HCT116 (cell line): Measurements from ENCODE around the gene MCRS1. TPM values are rescaled to one million over a fixed set of nuclear protein-coding genes. Genes with fewer than 3 reads are reported as not detected.
A peak's percentile ranks its signal among the peaks of the same experiment; 100 is the strongest.

ENCODE experiments used
- ATAC-seq: fragments of 200-7000 bp; cut with Tn5 transposase; 2 replicates; pipeline ENCODE4 v1.9.1; 2020; ENCODE audit warnings: mild to moderate bottlenecking, moderate library complexity
- BruUV-seq: library from RNA; stranded (reverse); fragments of 400-500 nt; replicated peaks from 2 replicates; lab custom pipeline; 2021; lab: Mats Ljungman, UMichigan
- CTCF ChIA-PET: fragments of 300-600 bp; sonication (Branson Sonifier 250); formaldehyde crosslinking; loops from one replicate; lab custom pipeline; 2021; ENCODE audit warnings: antibody characterized with exemption; lab: Charles Lee
- POLR2A ChIA-PET: fragments of 300-600, 350-600 bp; sonication (Branson Sonifier 250); formaldehyde crosslinking; loops from one replicate; lab custom pipeline; 2021; ENCODE audit warnings: antibody characterized with exemption; lab: Charles Lee
- RAD21 ChIA-PET, 2 experiments: fragments of 300-600 bp; sonication (Branson Sonifier 250); formaldehyde crosslinking; loops; one replicate each; lab custom pipeline; 2023; ENCODE audit warnings: low total read pairs in 2 of 2; ENCODE audit not compliant: uncharacterized antibody in 2 of 2, unreplicated experiment in 2 of 2, low non-redundant PET in 1 of 2; lab: Charles Lee
- DNase-seq: peaks from one replicate; pipeline ENCODE4 v3.0.0-alpha.2; 2010; ENCODE audit warnings: low read depth, low spot score
- H2AFZ ChIP-seq: fragments of 200-600 bp; shearing (Covaris generic), sonication (generic); 2 replicates; pipeline ENCODE4 v1.6.1; 2017; ENCODE audit warnings: low read depth, mixed run types, mixed read lengths, antibody characterized with exemption, low read length; ENCODE audit not compliant: poor library complexity, severe bottlenecking
- H3K27ac ChIP-seq: 2 replicates; pipeline ENCODE4 v1.5.1; 2012; ENCODE audit warnings: low read depth, low read length
- H3K27me3 ChIP-seq: fragments of 200-600 bp; sonication (generic); 2 replicates; pipeline ENCODE4 v1.6.1; 2016; ENCODE audit warnings: mixed run types, low read length, mixed read lengths; ENCODE audit not compliant: insufficient read depth
- H3K36me3 ChIP-seq, 2 experiments: fragments of 200-500 bp in 1 of 2; fragments of 200-600 bp in 1 of 2; sonication (Bioruptor generic) in 1 of 2; sonication (generic) in 1 of 2; 2 replicates each; pipeline versions ENCODE4 v1.5.1 to v1.6.1; 2014 to 2016; ENCODE audit warnings: low read length in 2 of 2, inconsistent platforms in 1 of 2, mixed read lengths in 1 of 2, mixed run types in 1 of 2; ENCODE audit not compliant: insufficient read depth in 2 of 2, control insufficient read depth in 1 of 2
- H3K4me1 ChIP-seq, 2 experiments: fragments of 200-600 bp in 1 of 2; sonication (generic) in 1 of 2; 2 replicates each; pipeline versions ENCODE4 v1.5.1 to v1.6.1; 2012 to 2017; ENCODE audit warnings: low read length in 2 of 2, inconsistent platforms in 1 of 2, mild to moderate bottlenecking in 1 of 2, mixed read lengths in 1 of 2, mixed run types in 1 of 2, moderate library complexity in 1 of 2; ENCODE audit not compliant: insufficient read depth in 2 of 2, control insufficient read depth in 1 of 2
- H3K4me2 ChIP-seq: fragments of 200-600 bp; sonication (generic); 2 replicates; pipeline ENCODE4 v1.6.1; 2017; ENCODE audit warnings: mixed run types, low read length, mixed read lengths
- H3K4me3 ChIP-seq, 2 experiments: fragments of 200-600 bp in 1 of 2; sonication (generic) in 1 of 2; replicated peaks in 1 of 2; 2 replicates each; pipeline ENCODE4 v1.5.1; 2011 to 2016; ENCODE audit warnings: low read length in 2 of 2, control low read depth in 1 of 2, low read depth in 1 of 2, mild to moderate bottlenecking in 1 of 2, mixed read lengths in 1 of 2, mixed run types in 1 of 2
- H3K79me2 ChIP-seq: fragments of 200-600 bp; sonication (generic); 2 replicates; pipeline ENCODE4 v1.6.1; 2017; ENCODE audit warnings: mild to moderate bottlenecking, mixed run types, low read length, moderate library complexity, mixed read lengths; ENCODE audit not compliant: insufficient read depth
- H3K9ac ChIP-seq: fragments of 200-600 bp; sonication (generic); 2 replicates; pipeline ENCODE4 v1.6.1; 2016; ENCODE audit warnings: low read length, mixed read lengths
- H3K9me2 ChIP-seq: fragments of 200-600 bp; sonication (generic), shearing (Covaris generic); 2 replicates; pipeline ENCODE4 v1.6.1; 2017; ENCODE audit warnings: mixed run types, mild to moderate bottlenecking, moderate library complexity; ENCODE audit not compliant: insufficient read depth
- H3K9me3 ChIP-seq, 2 experiments: fragments of 200-500 bp in 1 of 2; fragments of 200-600 bp in 1 of 2; sonication (Bioruptor generic) in 1 of 2; sonication (generic) in 1 of 2; 2 replicates each; pipeline ENCODE4 v1.6.1; 2014 to 2017; ENCODE audit warnings: low read length in 2 of 2, mixed read lengths in 2 of 2, inconsistent platforms in 1 of 2, low read depth in 1 of 2, mild to moderate bottlenecking in 1 of 2, mixed run types in 1 of 2, moderate library complexity in 1 of 2; ENCODE audit not compliant: control insufficient read depth in 1 of 2, insufficient read depth in 1 of 2
- H4K20me1 ChIP-seq: fragments of 200-600 bp; sonication (generic), shearing (Covaris generic); 2 replicates; pipeline ENCODE4 v1.6.1; 2017; ENCODE audit warnings: mixed run types, mild to moderate bottlenecking, moderate library complexity; ENCODE audit not compliant: insufficient read depth
- CBX3 ChIP-seq: IDR thresholded peaks from 2 replicates; pipeline ENCODE4 v1.6.1; 2012; ENCODE audit warnings: low read depth
- CEBPB ChIP-seq: IDR thresholded peaks from 2 replicates; pipeline ENCODE4 v1.6.1; 2012; ENCODE audit warnings: low read depth
- ELF1 ChIP-seq: IDR thresholded peaks from 2 replicates; pipeline ENCODE4 v1.6.1; 2012; ENCODE audit warnings: low read depth, borderline replicate concordance
- EZH2 ChIP-seq: fragments of 200-600 bp; sonication (generic); IDR thresholded peaks from 2 replicates; pipeline ENCODE4 v1.6.1; 2017; ENCODE audit warnings: antibody characterized with exemption, mixed run types
- EZH2phosphoT487 ChIP-seq: fragments of 200-600 bp; IDR thresholded peaks from 2 replicates; pipeline ENCODE4 v1.6.1; 2018; ENCODE audit warnings: antibody characterized with exemption, borderline replicate concordance
- FOSL1 ChIP-seq: IDR thresholded peaks from 2 replicates; pipeline ENCODE4 v1.6.1; 2012; ENCODE audit warnings: low read depth
- POLR2AphosphoS5 ChIP-seq: IDR thresholded peaks from 2 replicates; pipeline ENCODE4 v1.6.1; 2011; ENCODE audit warnings: mild to moderate bottlenecking, low read depth, low read length, moderate library complexity
- SRF ChIP-seq: IDR thresholded peaks from 2 replicates; pipeline ENCODE4 v1.6.1; 2012; ENCODE audit warnings: low read depth
- ZFX ChIP-seq: fragments of 450-650 bp; IDR thresholded peaks from 2 replicates; pipeline ENCODE4 v1.6.1; 2017
- ZNF274 ChIP-seq: fragments of 200-500 bp; sonication (Bioruptor generic); IDR thresholded peaks from 2 replicates; pipeline ENCODE4 v1.6.1; 2014; ENCODE audit warnings: mild to moderate bottlenecking, low read depth, low read length, inconsistent platforms
- intact Hi-C: fragments of 100-400 bp; cut with micrococcal nuclease; formaldehyde crosslinking; loops from 2 replicates; pipeline ENCODE4 v1.10.0; 2022
- total RNA-seq: library from RNA; stranded (reverse); gene quantifications from one replicate; pipeline ENCODE4 v1.2.1, GENCODE V29; 2021; ENCODE audit not compliant: unreplicated experiment
- TF ChIP-seq, protein P1 (sequence below): IDR thresholded peaks from 2 replicates; pipeline ENCODE4 v1.6.1; 2012
- TF ChIP-seq, protein P2 (sequence below), 3 experiments: fragments of 200-600 bp in 1 of 3; sonication (generic) in 1 of 3; IDR thresholded peaks in 2 of 3; conservative IDR thresholded peaks in 1 of 3; 2 replicates each; pipeline ENCODE4 v1.5.1; 2012 to 2017; ENCODE audit warnings: low read depth in 2 of 3, low read length in 2 of 3, antibody characterized with exemption in 1 of 3, borderline replicate concordance in 1 of 3, control low read depth in 1 of 3, mild to moderate bottlenecking in 1 of 3, mixed read lengths in 1 of 3, mixed run types in 1 of 3, moderate library complexity in 1 of 3; ENCODE audit not compliant: insufficient read depth in 1 of 3
- TF ChIP-seq, protein P3 (sequence below): IDR thresholded peaks from 2 replicates; pipeline ENCODE4 v1.6.1; 2012; ENCODE audit warnings: low read depth

The MCRS1 gene
- total RNA-seq, 1 experiment from 2014 or later = 91.9 TPM

DNA sequence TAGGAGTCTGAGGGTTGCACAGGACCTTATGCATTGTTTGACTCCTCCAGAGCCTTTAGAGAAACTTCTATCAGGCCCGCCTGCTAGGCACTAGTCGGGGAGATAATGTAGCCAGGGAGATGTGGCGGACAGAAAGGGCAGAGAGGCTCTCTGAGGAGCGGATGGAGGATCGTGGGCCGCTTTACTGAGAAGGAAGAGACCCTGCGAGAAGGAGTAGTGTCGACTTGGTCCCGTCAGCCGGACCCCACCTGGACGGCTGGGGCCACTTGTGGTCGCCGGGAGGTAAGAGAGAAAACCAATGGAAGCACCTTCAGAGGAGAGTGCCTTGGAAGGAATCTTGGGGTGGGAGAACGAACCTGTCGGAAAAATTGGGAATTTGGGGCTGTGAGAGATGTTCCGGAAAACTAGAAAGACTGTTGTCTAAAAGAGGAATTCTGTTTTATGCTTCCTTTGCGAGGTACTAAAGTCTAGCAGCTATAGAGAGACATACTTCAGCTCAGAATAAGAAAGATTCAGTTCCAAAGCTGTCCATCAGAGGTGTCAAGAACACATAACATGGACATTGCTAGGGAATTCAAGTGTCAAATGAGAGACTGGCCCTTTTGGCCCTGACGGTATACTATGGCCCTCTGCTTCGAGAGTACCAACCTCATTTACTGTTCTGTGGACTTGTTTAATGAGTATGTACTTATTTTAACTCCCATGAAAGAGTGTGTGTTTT lies 660 bp upstream of the MCRS1 start:
- ATAC-seq = peak; percentile 52
- peaks cover 67% of the 10 kb centered on the region for H3K79me2 ChIP-seq
- H3K4me1 ChIP-seq = peaks cover 8 to 15% of the 10 kb centered on the region in 2 experiments; a peak in 3 of 4 replicates
- H3K4me3 ChIP-seq = peak overlapping the region; percentile 98 to 100
- RAD21 ChIA-PET = interaction anchor here (0.6 to 0.7 kb wide), 2 partner anchors 85 to 211 kb away, joined by 4 to 7 read pairs; no protein-coding TSS in a partner anchor
- H3K27ac ChIP-seq = peak overlapping the region; percentile 67
- no peaks in the 10 kb centered on the region for H3K27me3 ChIP-seq
- TF ChIP-seq SRF = no peak
- POLR2A ChIA-PET = no interaction called here
- no peaks in the 10 kb centered on the region for H3K9me2 ChIP-seq
- H3K4me2 ChIP-seq = peak overlapping the region; percentile 81
- H4K20me1 ChIP-seq = no peaks in the 10 kb centered on the region
- peaks cover 4 to 20% of the 10 kb centered on the region in 2 experiments; a peak in 3 of 4 replicates for H3K36me3 ChIP-seq
- H2AFZ ChIP-seq = peak overlapping the region; percentile 13
- no peaks in the 10 kb centered on the region for H3K9me3 ChIP-seq
- DNase-seq = peak; percentile 13
- CTCF ChIA-PET = interaction anchor here (3.2 kb wide), 1 partner anchor 12 kb away, joined by 15 read pairs; no protein-coding TSS in a partner anchor
- TSS peak; percentile 69 for BruUV-seq
- H3K9ac ChIP-seq = peak overlapping the region; percentile 95
- intact Hi-C loops = loop anchor here (5.0 kb wide), 1 partner anchor 211 kb away; no protein-coding TSS in a partner anchor

DNA sequence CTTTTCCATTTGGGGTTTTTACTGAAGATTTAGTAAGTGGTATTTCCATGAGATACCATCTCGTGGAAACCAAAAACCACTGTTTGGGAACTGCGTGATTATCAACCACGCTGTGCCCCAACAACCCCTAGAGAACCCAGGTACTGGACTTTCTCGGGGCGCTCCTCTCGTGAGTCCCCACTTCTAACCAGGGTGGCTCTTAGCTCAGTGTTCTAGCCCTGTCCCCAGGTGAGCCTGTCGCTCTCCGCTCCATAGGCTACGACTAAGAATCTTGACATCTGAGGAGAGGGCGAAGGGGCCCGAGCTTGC lies 686 bp downstream of the MCRS1 start:
- H3K27ac ChIP-seq = peak overlapping the region; percentile 67
- H2AFZ ChIP-seq = no peak overlapping the region
- H3K79me2 ChIP-seq = peaks cover 67% of the 10 kb centered on the region

More for the DNA sequence above, 686 bp downstream of the MCRS1 start:
- Histone ChIP-seq H3K9me3 (no peaks in the 10 kb centered on the region), H3K27me3 (no peaks in the 10 kb centered on the region), H3K9me2 (no peaks in the 10 kb centered on the region), H3K4me2 (peak overlapping the region; percentile 81), H3K4me3 (peak overlapping the region; percentile 98 to 100), H3K4me1 (peaks cover 8 to 15% of the 10 kb centered on the region in 2 experiments; a peak in 3 of 4 replicates), H4K20me1 (no peaks in the 10 kb centered on the region), H3K9ac (peak overlapping the region; percentile 95), H3K36me3 (peaks cover 13 to 34% of the 10 kb centered on the region in 2 experiments; a peak in 3 of 4 replicates)
- TF ChIP-seq ZNF274 (no peak), POLR2AphosphoS5 (no peak), EZH2 (no peak), EZH2phosphoT487 (no peak), CBX3 (no peak), ELF1 (no peak), FOSL1 (no peak), SRF (no peak), CEBPB (no peak), ZFX (no peak)
- TF ChIP-seq, protein P1, sequence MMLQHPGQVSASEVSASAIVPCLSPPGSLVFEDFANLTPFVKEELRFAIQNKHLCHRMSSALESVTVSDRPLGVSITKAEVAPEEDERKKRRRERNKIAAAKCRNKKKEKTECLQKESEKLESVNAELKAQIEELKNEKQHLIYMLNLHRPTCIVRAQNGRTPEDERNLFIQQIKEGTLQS = no peak
- TF ChIP-seq, protein P2, sequence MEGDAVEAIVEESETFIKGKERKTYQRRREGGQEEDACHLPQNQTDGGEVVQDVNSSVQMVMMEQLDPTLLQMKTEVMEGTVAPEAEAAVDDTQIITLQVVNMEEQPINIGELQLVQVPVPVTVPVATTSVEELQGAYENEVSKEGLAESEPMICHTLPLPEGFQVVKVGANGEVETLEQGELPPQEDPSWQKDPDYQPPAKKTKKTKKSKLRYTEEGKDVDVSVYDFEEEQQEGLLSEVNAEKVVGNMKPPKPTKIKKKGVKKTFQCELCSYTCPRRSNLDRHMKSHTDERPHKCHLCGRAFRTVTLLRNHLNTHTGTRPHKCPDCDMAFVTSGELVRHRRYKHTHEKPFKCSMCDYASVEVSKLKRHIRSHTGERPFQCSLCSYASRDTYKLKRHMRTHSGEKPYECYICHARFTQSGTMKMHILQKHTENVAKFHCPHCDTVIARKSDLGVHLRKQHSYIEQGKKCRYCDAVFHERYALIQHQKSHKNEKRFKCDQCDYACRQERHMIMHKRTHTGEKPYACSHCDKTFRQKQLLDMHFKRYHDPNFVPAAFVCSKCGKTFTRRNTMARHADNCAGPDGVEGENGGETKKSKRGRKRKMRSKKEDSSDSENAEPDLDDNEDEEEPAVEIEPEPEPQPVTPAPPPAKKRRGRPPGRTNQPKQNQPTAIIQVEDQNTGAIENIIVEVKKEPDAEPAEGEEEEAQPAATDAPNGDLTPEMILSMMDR (IDR thresholded peaks at IDR 0.05 in 2 of 3, conservative IDR thresholded peaks at IDR 0.05 in 1 of 3; ENCODE audit: borderline replicate concordance in 1 of 3, insufficient read depth in 1 of 3, low read depth in 2 of 3, low read length in 2 of 3) = no peak
- TF ChIP-seq, protein P3, sequence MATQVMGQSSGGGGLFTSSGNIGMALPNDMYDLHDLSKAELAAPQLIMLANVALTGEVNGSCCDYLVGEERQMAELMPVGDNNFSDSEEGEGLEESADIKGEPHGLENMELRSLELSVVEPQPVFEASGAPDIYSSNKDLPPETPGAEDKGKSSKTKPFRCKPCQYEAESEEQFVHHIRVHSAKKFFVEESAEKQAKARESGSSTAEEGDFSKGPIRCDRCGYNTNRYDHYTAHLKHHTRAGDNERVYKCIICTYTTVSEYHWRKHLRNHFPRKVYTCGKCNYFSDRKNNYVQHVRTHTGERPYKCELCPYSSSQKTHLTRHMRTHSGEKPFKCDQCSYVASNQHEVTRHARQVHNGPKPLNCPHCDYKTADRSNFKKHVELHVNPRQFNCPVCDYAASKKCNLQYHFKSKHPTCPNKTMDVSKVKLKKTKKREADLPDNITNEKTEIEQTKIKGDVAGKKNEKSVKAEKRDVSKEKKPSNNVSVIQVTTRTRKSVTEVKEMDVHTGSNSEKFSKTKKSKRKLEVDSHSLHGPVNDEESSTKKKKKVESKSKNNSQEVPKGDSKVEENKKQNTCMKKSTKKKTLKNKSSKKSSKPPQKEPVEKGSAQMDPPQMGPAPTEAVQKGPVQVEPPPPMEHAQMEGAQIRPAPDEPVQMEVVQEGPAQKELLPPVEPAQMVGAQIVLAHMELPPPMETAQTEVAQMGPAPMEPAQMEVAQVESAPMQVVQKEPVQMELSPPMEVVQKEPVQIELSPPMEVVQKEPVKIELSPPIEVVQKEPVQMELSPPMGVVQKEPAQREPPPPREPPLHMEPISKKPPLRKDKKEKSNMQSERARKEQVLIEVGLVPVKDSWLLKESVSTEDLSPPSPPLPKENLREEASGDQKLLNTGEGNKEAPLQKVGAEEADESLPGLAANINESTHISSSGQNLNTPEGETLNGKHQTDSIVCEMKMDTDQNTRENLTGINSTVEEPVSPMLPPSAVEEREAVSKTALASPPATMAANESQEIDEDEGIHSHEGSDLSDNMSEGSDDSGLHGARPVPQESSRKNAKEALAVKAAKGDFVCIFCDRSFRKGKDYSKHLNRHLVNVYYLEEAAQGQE = no peak
- POLR2A ChIA-PET = interaction anchor here (0.6 to 1.0 kb wide), 3 partner anchors 20 to 437 kb away, joined by 3 to 5 read pairs (median 3); partner anchors contain the start of gene SPATS2
- BruUV-seq = no TSS peak
- intact Hi-C loops = loop anchor here (5.0 kb wide), 1 partner anchor 210 kb away; no protein-coding TSS in a partner anchor
- CTCF ChIA-PET = interaction anchor here (0.9 to 1.5 kb wide), 4 partner anchors 13 to 219 kb away, joined by 3 to 4 read pairs (median 4); partner anchors contain the start of gene PRPF40B
- ATAC-seq (peak; percentile 13), DNase-seq (no peak)
- RAD21 ChIA-PET = no interaction called here
